Fibroblast of lung (primary cell): ENCODE results near the gene SIX1. TPM values are rescaled to one million over a fixed set of nuclear protein-coding genes. Genes with fewer than 3 reads are reported as not detected.
A peak's percentile ranks its signal among the peaks of the same experiment; 100 is the strongest.

ENCODE experiments used
- DNase-seq, 2 donors: peaks; one replicate each; pipeline versions ENCODE4 v3.0.0 to v3.0.0-alpha.2; 2010; ENCODE audit warnings: low read depth in 2 of 2
- H2AFZ ChIP-seq: 2 replicates; pipeline ENCODE4 v1.5.1; 2012; ENCODE audit warnings: low read length, control low read depth, inconsistent platforms
- H3K27ac ChIP-seq: 2 replicates; pipeline ENCODE4 v1.5.1; 2011; ENCODE audit warnings: low read length, control low read depth; ENCODE audit not compliant: insufficient read depth
- H3K27me3 ChIP-seq: 2 replicates; pipeline ENCODE4 v1.5.1; 2011; ENCODE audit warnings: mild to moderate bottlenecking, low read length; ENCODE audit not compliant: control insufficient read depth, insufficient read depth
- H3K36me3 ChIP-seq: 2 replicates; pipeline ENCODE4 v1.5.1; 2011; ENCODE audit warnings: low read length; ENCODE audit not compliant: control insufficient read depth, insufficient read depth
- H3K4me1 ChIP-seq: 2 replicates; pipeline ENCODE4 v1.5.1; 2011; ENCODE audit warnings: low read length; ENCODE audit not compliant: control insufficient read depth, insufficient read depth; ENCODE audit errors: extremely low read depth
- H3K4me2 ChIP-seq: 2 replicates; pipeline ENCODE4 v1.5.1; 2011; ENCODE audit warnings: low read length, control low read depth; ENCODE audit not compliant: insufficient read depth; ENCODE audit errors: extremely low read depth
- H3K4me3 ChIP-seq, 4 experiments: fragments of 200-600 bp in 1 of 4; sonication (generic) in 1 of 4; replicated peaks in 1 of 4; 2 replicates each; pipeline ENCODE4 v1.5.1; 2011 to 2016; ENCODE audit warnings: low read length in 4 of 4, low read depth in 3 of 4, mild to moderate bottlenecking in 3 of 4, control low read depth in 2 of 4, inconsistent platforms in 1 of 4, mixed read lengths in 1 of 4; ENCODE audit not compliant: insufficient read depth in 1 of 4; ENCODE audit errors: control extremely low read depth in 1 of 4
- H3K79me2 ChIP-seq: 2 replicates; pipeline ENCODE4 v1.5.1; 2012; ENCODE audit warnings: mild to moderate bottlenecking, low read length, inconsistent platforms; ENCODE audit not compliant: control insufficient read depth, insufficient read depth
- H3K9ac ChIP-seq: 2 replicates; pipeline ENCODE4 v1.5.1; 2011; ENCODE audit warnings: mild to moderate bottlenecking, low read length, control low read depth; ENCODE audit not compliant: insufficient read depth
- H3K9me3 ChIP-seq: 2 replicates; pipeline ENCODE4 v1.5.1; 2012; ENCODE audit warnings: low read depth, low read length; ENCODE audit not compliant: control insufficient read depth, insufficient read depth
- H4K20me1 ChIP-seq: 2 replicates; pipeline ENCODE4 v1.5.1; 2011; ENCODE audit warnings: low read length; ENCODE audit not compliant: control insufficient read depth, insufficient read depth; ENCODE audit errors: extremely low read depth
- EZH2 ChIP-seq: IDR thresholded peaks from 2 replicates; pipeline ENCODE4 v1.5.1; 2012; ENCODE audit warnings: low read length, control low read depth, mild to moderate bottlenecking; ENCODE audit errors: missing control alignments
- polyA plus RNA-seq, 2 donors: library from polyadenylated mRNA; depleted of rRNA in 1 of 2; stranded (reverse) in 1 of 2; unstranded in 1 of 2; fragments of >200 nt; gene quantifications; 2 replicates each; pipeline ENCODE4 v1.2.1, GENCODE V29; 2011 to 2012; ENCODE audit warnings: missing spikeins in 1 of 2
- total RNA-seq: library from RNA; depleted of rRNA; stranded (reverse); fragments of >200 nt; gene quantifications from 2 replicates; pipeline ENCODE4 v1.2.1, GENCODE V29; 2014
- TF ChIP-seq, protein P1 (sequence below), 2 donors: IDR thresholded peaks in 1 of 2; conservative IDR thresholded peaks in 1 of 2; 1 replicate in 1 of 2; 2 replicates in 1 of 2; pipeline ENCODE4 v1.5.1; 2011 to 2012; ENCODE audit warnings: low read length in 2 of 2, control low read depth in 1 of 2, inconsistent platforms in 1 of 2, low read depth in 1 of 2, mild to moderate bottlenecking in 1 of 2

The SIX1 gene
- total and polyA plus RNA-seq, 2 donors (not counting 1 experiment from before 2014, with no cell fraction given), result 6.9 to 8.3 TPM

DNA sequence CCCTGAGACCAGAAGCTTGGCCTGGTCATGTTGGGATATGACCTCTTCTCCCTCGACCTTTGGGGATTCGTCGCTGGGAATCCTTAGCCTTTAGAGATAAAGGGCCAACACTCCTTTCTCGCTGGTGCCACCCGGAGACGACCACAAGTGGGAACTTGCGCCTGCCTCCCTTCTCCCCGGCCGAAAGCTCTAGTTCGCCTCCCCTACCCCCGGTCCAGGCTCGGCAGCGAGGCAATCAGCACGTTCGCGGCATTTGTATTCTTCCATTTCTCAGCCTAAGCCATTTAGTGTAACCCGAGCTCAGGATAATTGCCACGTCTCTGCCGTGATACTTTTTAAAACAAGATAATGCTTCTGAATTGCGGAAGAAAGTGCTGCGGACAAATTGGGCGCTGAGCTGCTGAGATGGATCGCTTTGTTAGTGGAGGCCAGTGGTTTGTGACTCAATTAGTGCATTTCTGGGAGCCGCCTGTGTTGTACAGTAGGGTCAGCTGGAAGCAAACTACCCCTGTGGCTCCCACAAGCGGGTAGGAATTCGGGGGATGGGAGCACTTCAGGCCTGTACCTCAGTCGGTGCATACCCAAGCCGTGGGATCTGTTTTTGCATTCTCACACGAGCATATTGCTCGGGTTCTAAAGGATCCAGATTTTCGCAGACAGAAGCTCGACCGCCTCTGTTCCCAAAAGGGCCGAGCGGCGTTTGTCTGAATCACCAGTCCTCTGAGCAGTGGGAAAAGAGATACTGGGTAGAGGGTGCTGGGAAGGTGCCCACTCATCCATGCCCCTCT lies 6.8 kb upstream of the SIX1 start:
- Histone ChIP-seq H3K79me2 (no peaks in the 10 kb centered on the region), H3K27me3 (peaks cover 37% of the 10 kb centered on the region), H3K4me2 (peak overlapping the region; percentile 66), H3K9me3 (no peaks in the 10 kb centered on the region), H3K36me3 (no peaks in the 10 kb centered on the region), H4K20me1 (no peaks in the 10 kb centered on the region), H3K27ac (no peak overlapping the region), H2AFZ (peak overlapping the region; percentile 61), H3K4me3 (peak overlapping the region in 1 of 4 experiments; percentile 77), H3K9ac (no peak overlapping the region), H3K4me1 (peaks cover 9% of the 10 kb centered on the region)
- TF ChIP-seq, protein P1, sequence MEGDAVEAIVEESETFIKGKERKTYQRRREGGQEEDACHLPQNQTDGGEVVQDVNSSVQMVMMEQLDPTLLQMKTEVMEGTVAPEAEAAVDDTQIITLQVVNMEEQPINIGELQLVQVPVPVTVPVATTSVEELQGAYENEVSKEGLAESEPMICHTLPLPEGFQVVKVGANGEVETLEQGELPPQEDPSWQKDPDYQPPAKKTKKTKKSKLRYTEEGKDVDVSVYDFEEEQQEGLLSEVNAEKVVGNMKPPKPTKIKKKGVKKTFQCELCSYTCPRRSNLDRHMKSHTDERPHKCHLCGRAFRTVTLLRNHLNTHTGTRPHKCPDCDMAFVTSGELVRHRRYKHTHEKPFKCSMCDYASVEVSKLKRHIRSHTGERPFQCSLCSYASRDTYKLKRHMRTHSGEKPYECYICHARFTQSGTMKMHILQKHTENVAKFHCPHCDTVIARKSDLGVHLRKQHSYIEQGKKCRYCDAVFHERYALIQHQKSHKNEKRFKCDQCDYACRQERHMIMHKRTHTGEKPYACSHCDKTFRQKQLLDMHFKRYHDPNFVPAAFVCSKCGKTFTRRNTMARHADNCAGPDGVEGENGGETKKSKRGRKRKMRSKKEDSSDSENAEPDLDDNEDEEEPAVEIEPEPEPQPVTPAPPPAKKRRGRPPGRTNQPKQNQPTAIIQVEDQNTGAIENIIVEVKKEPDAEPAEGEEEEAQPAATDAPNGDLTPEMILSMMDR (conservative IDR thresholded peaks at IDR 0.05 in 1 of 2, IDR thresholded peaks at IDR 0.05 in 1 of 2; ENCODE audit: low read depth in 1 of 2, low read length in 2 of 2), result no peak
- no peak for TF ChIP-seq EZH2
- peak in 1 of 2 donors; percentile 34 for DNase-seq

DNA sequence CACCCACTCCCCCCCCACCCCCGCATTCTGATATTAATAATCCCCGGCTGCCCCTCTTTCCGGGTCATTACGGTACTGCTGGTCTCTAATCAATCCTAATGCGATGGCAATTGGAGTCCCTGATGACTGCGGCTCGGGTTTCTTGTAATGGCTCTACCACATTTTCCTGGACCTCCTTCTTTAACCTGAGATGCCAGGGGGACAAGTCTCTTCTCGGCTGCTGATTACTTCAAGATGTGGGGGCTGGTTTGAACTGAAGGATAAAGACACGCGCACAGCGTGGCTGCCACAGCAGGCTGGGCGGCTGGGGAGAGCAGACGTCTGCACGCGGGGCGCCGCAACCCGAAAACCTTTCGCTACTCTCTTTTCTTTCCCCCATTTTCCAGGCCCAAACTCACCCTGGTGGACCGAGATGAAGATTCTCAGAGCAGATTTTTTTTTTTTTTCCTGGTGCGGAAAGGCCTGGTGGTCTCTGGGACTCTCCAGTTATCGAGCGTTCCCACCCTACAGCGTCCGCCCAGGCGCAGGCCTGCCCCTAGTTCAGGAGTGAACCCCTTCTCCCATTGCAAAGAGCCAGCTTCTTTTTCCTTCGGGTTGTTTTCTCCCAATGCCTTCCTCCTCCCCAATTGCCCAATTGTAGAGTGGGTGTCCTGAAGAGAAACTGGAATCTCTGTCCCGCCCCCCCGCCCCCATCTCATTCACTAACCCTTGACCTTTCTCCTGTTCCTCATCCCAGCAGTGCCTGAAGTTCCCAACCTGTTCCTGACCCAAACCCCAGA lies 6.0 kb upstream of the SIX1 start:
- Histone ChIP-seq H3K9me3 (no peaks in the 10 kb centered on the region), H3K79me2 (no peaks in the 10 kb centered on the region), H3K4me3 (no peak overlapping the region), H3K36me3 (no peaks in the 10 kb centered on the region), H3K4me1 (peaks cover 9% of the 10 kb centered on the region), H2AFZ (no peak overlapping the region), H3K4me2 (no peak overlapping the region), H3K9ac (no peak overlapping the region), H3K27me3 (peaks cover 44% of the 10 kb centered on the region), H4K20me1 (no peaks in the 10 kb centered on the region), H3K27ac (no peak overlapping the region)
- TF ChIP-seq, protein P1 (conservative IDR thresholded peaks at IDR 0.05 in 1 of 2, IDR thresholded peaks at IDR 0.05 in 1 of 2; ENCODE audit: low read depth in 1 of 2, low read length in 2 of 2), result no peak
- TF ChIP-seq EZH2, result no peak
- no peak for DNase-seq

DNA sequence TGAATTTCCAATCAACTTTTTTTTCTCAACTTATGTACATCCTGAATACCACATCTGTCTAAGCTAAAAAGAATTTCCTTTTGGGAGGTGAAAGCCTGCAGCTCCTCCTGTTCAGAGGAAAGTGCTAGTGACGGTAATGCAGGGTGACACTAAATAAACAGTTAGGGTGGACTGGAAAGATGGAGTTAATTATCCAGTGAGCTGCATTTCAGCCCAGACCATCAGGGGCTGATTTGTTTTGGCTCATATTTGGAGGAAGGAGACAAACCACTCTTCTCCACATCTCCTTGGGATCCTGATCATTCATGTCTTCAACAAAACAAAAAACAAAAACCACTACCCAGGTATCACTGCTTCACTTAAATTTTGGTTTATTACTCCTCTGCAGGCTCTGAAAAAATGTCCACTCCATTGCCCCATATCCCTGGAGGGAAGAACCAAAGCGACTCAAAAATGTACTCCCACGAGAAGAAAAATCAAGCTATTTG lies 5.1 kb upstream of the SIX1 start:
- H3K9ac ChIP-seq, result no peak overlapping the region
- no peaks in the 10 kb centered on the region for H3K79me2 ChIP-seq
- no peak overlapping the region for H3K4me2 ChIP-seq
- H3K36me3 ChIP-seq, result no peaks in the 10 kb centered on the region
- H2AFZ ChIP-seq, result no peak overlapping the region
- no peak overlapping the region for H3K27ac ChIP-seq
- H3K4me1 ChIP-seq, result peaks cover 11% of the 10 kb centered on the region
- peaks cover 53% of the 10 kb centered on the region for H3K27me3 ChIP-seq
- DNase-seq, result peak in 1 of 2 donors; percentile 42
- H3K4me3 ChIP-seq, result no peak overlapping the region
- H4K20me1 ChIP-seq, result no peaks in the 10 kb centered on the region
- TF ChIP-seq, protein P1 (conservative IDR thresholded peaks at IDR 0.05 in 1 of 2, IDR thresholded peaks at IDR 0.05 in 1 of 2; ENCODE audit: low read depth in 1 of 2, low read length in 2 of 2), result no peak
- no peak for TF ChIP-seq EZH2
- H3K9me3 ChIP-seq, result no peaks in the 10 kb centered on the region
